Duodenal mucosa (tissue), 2 donors: ENCODE measurements around the gene MYO15B.
A peak's percentile ranks its signal among the peaks of the same experiment; 100 is the strongest.

Experiments
- H3K27ac ChIP-seq: one replicate; pipeline ENCODE4 v1.7.0; 2013; ENCODE audit warnings: low read depth, low read length
- H3K27me3 ChIP-seq, 2 donors: one replicate each; pipeline ENCODE4 v1.7.0; 2013; ENCODE audit warnings: low read length in 2 of 2, control low read depth in 1 of 2; ENCODE audit not compliant: insufficient read depth in 2 of 2, control insufficient read depth in 1 of 2
- H3K36me3 ChIP-seq, 2 donors: one replicate each; pipeline ENCODE4 v1.7.0; 2013; ENCODE audit warnings: low read length in 2 of 2, control low read depth in 1 of 2; ENCODE audit not compliant: insufficient read depth in 2 of 2, control insufficient read depth in 1 of 2
- H3K4me1 ChIP-seq, 2 donors: one replicate each; pipeline ENCODE4 v1.7.0; 2013; ENCODE audit warnings: low read length in 2 of 2, control low read depth in 1 of 2; ENCODE audit not compliant: insufficient read depth in 2 of 2, control insufficient read depth in 1 of 2
- H3K4me3 ChIP-seq, 2 donors: one replicate each; pipeline ENCODE4 v1.7.0; 2013; ENCODE audit warnings: low read length in 2 of 2, low read depth in 1 of 2
- H3K9ac ChIP-seq, 2 donors: one replicate each; pipeline ENCODE4 v1.7.0; 2013; ENCODE audit warnings: low read length in 2 of 2, low read depth in 1 of 2
- H3K9me3 ChIP-seq, 2 donors: one replicate each; pipeline ENCODE4 v1.7.0; 2013; ENCODE audit warnings: low read length in 2 of 2, control low read depth in 1 of 2; ENCODE audit not compliant: control insufficient read depth in 1 of 2

MYO15B gene

GRCh38 chr17:75587675-75588595 is at the start of gene MYO15B:
Gene MYO15B, plus strand, starts transcription at chr17:75587800. Its CDS starts 258 bp downstream, at chr17:75588058.
- H3K9ac ChIP-seq, result peak within 1 kb of the TSS; percentile 40 to 59
- H3K4me1 ChIP-seq, result peaks cover 3 to 4% of the 10 kb centered on the region in 2 donors
- H3K27ac ChIP-seq, result peak within 1 kb of the TSS; percentile 81
- H3K36me3 ChIP-seq, result no peaks in the 10 kb centered on the region
- H3K4me3 ChIP-seq, result peak within 1 kb of the TSS; percentile 43 to 71
- no peaks in the 10 kb centered on the region for H3K27me3 ChIP-seq
- H3K9me3 ChIP-seq, result no peaks in the 10 kb centered on the region

- Histone ChIP-seq H3K9ac (no peak overlapping the region), H3K4me1 (peaks cover 59 to 64% of the 10 kb centered on the region in 2 donors), H3K36me3 (peaks cover 0 to 18% of the 10 kb centered on the region in 2 donors), H3K27me3 (no peaks in the 10 kb centered on the region), H3K9me3 (no peaks in the 10 kb centered on the region), H3K4me3 (no peak overlapping the region), H3K27ac (no peak overlapping the region)
These were observed 47.5 kb upstream of the MYO15B start for GRCh38 chr17:75539967-75540729.

- Histone ChIP-seq H3K9me3 (no peaks in the 10 kb centered on the region), H3K27me3 (no peaks in the 10 kb centered on the region), H3K36me3 (peaks cover under 1 to 23% of the 10 kb centered on the region in 2 donors), H3K4me1 (peaks cover 55 to 57% of the 10 kb centered on the region in 2 donors), H3K4me3 (no peak overlapping the region), H3K9ac (no peak overlapping the region), H3K27ac (peak overlapping the region; percentile 37)
These were observed 46.6 kb upstream of the MYO15B start for GRCh38 chr17:75540923-75541503.

- Histone ChIP-seq H3K9ac (peak overlapping the region; percentile 45 to 51), H3K9me3 (no peaks in the 10 kb centered on the region), H3K4me1 (peaks cover 54 to 58% of the 10 kb centered on the region in 2 donors), H3K27ac (peak overlapping the region; percentile 74), H3K27me3 (no peaks in the 10 kb centered on the region), H3K4me3 (no peak overlapping the region), H3K36me3 (peaks cover 7 to 32% of the 10 kb centered on the region in 2 donors)
These were observed 45.4 kb upstream of the MYO15B start for GRCh38 chr17:75542229-75542628.

- Histone ChIP-seq H3K27me3 (no peaks in the 10 kb centered on the region), H3K36me3 (peaks cover 7 to 33% of the 10 kb centered on the region in 2 donors), H3K27ac (peak overlapping the region; percentile 74), H3K9ac (peak overlapping the region; percentile 45 to 51), H3K9me3 (no peaks in the 10 kb centered on the region), H3K4me1 (peaks cover 56 to 58% of the 10 kb centered on the region in 2 donors), H3K4me3 (no peak overlapping the region)
These were observed 44.8 kb upstream of the MYO15B start for GRCh38 chr17:75542728-75543336.

- Histone ChIP-seq H3K4me1 (peaks cover 57 to 65% of the 10 kb centered on the region in 2 donors), H3K9me3 (no peaks in the 10 kb centered on the region), H3K4me3 (no peak overlapping the region), H3K36me3 (peaks cover 7 to 33% of the 10 kb centered on the region in 2 donors), H3K27me3 (no peaks in the 10 kb centered on the region), H3K27ac (no peak overlapping the region), H3K9ac (no peak overlapping the region)
These were observed 43.4 kb upstream of the MYO15B start for GRCh38 chr17:75544250-75544649.

- Histone ChIP-seq H3K4me3 (no peak overlapping the region), H3K36me3 (peaks cover 7 to 33% of the 10 kb centered on the region in 2 donors), H3K4me1 (peaks cover 55 to 57% of the 10 kb centered on the region in 2 donors), H3K27ac (no peak overlapping the region), H3K9ac (no peak overlapping the region), H3K9me3 (no peaks in the 10 kb centered on the region), H3K27me3 (no peaks in the 10 kb centered on the region)
These were observed 41.4 kb upstream of the MYO15B start for GRCh38 chr17:75546181-75546580.

- H3K4me1 ChIP-seq, result peaks cover 48 to 49% of the 10 kb centered on the region in 2 donors
- H3K4me3 ChIP-seq, result no peak overlapping the region
- H3K27me3 ChIP-seq, result no peaks in the 10 kb centered on the region
- H3K27ac ChIP-seq, result peak overlapping the region; percentile 56
- no peak overlapping the region for H3K9ac ChIP-seq
- no peaks in the 10 kb centered on the region for H3K9me3 ChIP-seq
- H3K36me3 ChIP-seq, result peaks cover 7 to 33% of the 10 kb centered on the region in 2 donors
These were observed 40.5 kb upstream of the MYO15B start for GRCh38 chr17:75547091-75547490.

- peaks cover 7 to 36% of the 10 kb centered on the region in 2 donors for H3K36me3 ChIP-seq
- H3K27ac ChIP-seq, result peak overlapping the region; percentile 100
- peaks cover 32 to 36% of the 10 kb centered on the region in 2 donors for H3K4me1 ChIP-seq
- peak overlapping the region; percentile 76 to 93 for H3K9ac ChIP-seq
- H3K9me3 ChIP-seq, result no peaks in the 10 kb centered on the region
- H3K4me3 ChIP-seq, result no peak overlapping the region
- no peaks in the 10 kb centered on the region for H3K27me3 ChIP-seq
These were observed 38.8 kb upstream of the MYO15B start for GRCh38 chr17:75548813-75549212.
